Choroid plexus epithelial cell (primary cell): ENCODE results near the gene ABHD8.

Source experiments
- DNase-seq: peaks from one replicate; pipeline ENCODE4 v3.0.0-alpha.2; 2010; ENCODE audit warnings: low read depth
- H3K4me3 ChIP-seq: 2 replicates; pipeline ENCODE4 v1.5.1; 2011; ENCODE audit warnings: low read depth, mild to moderate bottlenecking, control low read depth, low read length, moderate library complexity
- TF ChIP-seq, protein P1 (sequence below): conservative IDR thresholded peaks from 2 replicates; pipeline ENCODE4 v1.5.1; 2011; ENCODE audit warnings: low read depth, mild to moderate bottlenecking, control low read depth, inconsistent platforms, low read length, moderate library complexity

ABHD8 gene

DNA sequence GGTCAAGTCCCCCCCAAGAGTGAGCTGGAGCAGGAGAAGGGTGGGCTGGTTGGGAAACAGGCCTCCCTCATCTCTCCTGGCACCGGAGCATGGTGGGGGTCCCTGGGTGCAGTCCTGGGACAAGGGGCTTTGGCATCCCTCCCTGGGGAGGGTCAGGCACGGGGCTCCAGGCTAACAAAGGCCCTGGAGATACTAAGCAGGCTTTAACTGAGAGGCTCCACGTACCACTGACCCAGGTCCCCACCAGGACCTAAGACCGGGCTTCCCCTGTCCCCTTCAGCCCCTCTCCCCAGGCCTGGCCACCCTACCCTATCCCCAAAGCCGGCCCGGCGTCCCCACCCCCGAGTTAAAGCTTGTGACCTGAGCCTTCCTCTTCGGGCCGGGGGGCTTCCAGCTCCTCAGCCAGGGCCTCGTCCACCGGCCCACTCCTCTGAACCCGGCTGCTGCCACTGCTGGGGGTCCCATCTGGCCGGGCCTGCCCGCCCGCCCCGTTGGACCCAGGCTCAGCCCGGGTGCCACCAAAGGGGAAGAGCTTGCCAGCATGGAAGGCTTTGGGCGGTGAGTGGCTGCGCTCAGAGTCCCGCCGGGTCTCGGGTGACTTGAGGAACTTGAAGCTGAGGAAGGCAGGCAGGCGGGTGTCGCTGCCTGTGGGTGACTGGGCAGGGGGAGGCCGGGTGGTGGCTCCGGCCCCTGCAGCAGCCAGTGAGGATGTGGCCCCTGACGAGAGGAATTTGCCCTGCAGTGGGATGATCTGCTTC lies 21.3 kb upstream of the ABHD8 start:
- no peak overlapping the region for H3K4me3 ChIP-seq
- DNase-seq, result no peak
- TF ChIP-seq, protein P1, sequence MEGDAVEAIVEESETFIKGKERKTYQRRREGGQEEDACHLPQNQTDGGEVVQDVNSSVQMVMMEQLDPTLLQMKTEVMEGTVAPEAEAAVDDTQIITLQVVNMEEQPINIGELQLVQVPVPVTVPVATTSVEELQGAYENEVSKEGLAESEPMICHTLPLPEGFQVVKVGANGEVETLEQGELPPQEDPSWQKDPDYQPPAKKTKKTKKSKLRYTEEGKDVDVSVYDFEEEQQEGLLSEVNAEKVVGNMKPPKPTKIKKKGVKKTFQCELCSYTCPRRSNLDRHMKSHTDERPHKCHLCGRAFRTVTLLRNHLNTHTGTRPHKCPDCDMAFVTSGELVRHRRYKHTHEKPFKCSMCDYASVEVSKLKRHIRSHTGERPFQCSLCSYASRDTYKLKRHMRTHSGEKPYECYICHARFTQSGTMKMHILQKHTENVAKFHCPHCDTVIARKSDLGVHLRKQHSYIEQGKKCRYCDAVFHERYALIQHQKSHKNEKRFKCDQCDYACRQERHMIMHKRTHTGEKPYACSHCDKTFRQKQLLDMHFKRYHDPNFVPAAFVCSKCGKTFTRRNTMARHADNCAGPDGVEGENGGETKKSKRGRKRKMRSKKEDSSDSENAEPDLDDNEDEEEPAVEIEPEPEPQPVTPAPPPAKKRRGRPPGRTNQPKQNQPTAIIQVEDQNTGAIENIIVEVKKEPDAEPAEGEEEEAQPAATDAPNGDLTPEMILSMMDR, result no peak

DNA sequence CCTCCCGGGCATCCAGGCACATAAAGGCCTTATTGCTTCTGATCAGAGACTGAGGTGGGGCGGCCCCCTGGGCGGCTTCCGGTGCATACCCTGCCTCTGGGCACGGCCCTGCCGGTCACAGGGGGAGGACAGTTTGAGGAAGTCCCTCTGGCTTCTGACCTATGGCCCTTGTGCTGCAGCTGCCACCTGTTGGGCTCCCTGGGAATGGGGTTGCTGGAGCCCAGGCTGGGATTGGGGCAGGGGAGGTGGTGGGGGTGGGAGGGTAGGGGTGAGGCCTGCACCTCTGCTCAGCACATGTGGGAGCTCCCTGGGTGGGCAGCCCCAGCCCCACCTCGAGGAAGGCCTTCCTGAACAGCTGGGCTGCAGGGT lies 20.7 kb upstream of the ABHD8 start:
- TF ChIP-seq, protein P1, result no peak
- no peak for DNase-seq
- H3K4me3 ChIP-seq, result peak overlapping the region; percentile 3

DNA sequence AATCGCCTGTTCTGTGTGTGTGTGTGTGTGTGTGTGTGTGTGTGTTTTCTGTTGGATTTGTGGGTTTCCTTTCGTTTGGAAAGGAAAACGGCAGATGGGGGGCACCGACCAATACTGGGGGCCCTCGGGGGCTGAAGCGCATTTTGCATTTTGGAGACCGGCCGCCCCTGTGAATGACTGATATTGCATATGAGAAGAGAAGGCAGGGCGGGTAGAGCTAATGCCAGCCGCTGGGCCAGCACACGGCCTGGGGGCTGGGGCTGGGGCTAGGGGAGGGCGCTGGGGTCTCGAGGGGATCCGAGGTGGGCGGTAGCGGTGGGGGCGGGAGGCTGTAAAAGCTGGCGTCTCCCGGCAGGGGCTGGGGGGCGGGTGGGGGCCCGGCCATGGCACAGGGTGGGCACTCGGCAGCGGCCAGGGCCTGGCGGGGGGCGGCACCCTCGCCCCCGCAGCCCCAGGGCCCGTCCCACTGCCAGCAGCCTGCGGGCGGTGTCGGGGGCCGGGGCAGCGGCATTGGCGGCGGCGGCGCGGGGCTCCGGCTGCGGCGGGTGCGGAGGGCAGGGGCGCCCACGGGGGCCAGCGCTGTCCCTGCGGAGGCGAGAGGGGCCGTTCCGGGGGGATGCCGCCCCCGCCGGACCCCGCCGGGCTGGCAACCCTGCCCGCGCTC lies 20.2 kb upstream of the ABHD8 start:
- no peak for DNase-seq
- TF ChIP-seq, protein P1, result no peak
- peak overlapping the region; percentile 3 for H3K4me3 ChIP-seq

DNA sequence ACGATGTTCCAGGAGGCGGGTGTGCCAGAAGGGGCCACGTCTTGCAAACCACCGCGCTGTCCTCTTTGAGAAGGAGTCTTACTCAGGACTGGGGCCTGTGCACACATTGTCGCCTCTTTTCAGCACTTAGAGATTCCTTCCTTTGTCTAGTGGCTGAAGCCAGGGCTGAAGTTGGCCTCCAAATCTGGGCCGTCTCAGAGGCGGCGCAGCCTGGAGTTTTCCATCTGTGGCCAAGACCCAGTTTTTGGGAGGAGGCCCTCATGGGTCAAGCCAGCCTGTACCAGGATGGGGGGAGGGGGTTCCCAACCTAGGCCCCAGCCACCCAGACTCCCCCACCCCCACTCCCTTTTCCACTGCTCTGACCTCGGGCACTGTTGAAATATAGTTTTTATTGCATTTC lies 19.6 kb upstream of the ABHD8 start:
- TF ChIP-seq, protein P1, result no peak
- DNase-seq, result no peak
- H3K4me3 ChIP-seq, result no peak overlapping the region

DNA sequence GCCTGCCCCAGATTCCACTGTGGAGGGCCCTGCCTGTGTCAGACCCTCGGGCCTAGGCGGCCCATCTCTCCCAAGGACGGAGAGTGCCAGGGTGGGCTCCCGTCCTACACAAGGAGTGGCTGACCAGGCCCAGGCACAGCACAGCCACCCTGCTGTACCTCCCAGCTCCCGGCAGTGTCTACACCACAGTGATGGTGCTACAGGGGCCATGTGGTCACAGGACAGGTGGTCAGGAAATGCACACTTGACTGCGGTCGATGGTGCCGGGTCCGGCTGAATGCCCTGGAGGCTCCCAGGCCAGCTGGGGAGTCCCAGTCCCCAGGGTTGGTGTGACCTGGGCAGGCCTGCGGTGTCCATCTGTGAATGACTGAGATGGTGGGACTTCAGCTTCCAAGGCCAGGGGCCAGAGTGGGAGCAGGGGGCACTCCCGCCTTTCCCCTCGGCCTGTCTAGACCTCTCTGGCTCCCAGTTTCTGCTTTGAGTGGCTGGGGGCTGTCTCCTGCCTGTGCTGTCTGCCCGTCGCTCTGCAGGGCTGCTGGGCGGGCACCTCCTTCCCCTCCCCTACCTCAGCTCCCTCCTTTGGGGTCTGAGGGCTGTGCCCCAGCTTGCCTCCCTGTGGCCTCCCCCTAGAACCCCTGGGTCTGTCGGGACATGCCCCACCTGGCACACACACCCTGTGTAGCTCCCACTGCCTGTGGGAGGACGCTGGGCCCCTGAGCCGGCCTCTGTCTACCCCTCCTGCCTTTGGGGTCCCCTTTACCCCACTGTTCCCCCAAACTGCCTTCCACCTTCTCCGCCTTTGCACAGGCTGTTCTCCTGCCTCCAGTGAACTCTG lies 18.6 kb upstream of the ABHD8 start:
- no peak overlapping the region for H3K4me3 ChIP-seq
- TF ChIP-seq, protein P1, result no peak
- DNase-seq, result no peak

DNA sequence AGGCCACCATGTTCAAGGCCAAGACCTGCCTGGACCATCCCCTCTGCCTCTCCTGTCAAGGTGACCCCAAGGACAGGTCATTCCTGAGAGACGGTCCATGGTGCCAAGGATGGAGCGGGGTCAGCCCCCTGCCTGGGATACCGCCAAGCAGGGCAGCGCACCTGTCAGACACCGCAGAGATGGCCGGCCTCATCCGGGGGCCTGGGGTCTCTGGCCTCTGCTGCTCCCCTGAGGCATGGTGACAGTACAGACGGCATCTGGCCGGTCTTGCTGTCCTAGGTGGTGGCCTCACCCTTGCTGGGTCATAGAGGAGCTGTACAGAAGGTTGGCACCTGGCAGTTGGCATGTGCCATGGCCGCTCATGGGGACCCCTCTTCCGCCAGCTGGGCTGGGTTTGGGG lies 17.2 kb upstream of the ABHD8 start:
- TF ChIP-seq, protein P1, result no peak
- H3K4me3 ChIP-seq, result no peak overlapping the region
- no peak for DNase-seq
